AG09319 (cell line): ENCODE results near the gene TCIRG1.

ENCODE experiments used
- DNase-seq: peaks from one replicate; pipeline ENCODE4 v3.0.0-alpha.2; 2010; ENCODE audit warnings: low read depth; ENCODE audit errors: extremely low read depth
- CTCF ChIP-seq: IDR thresholded peaks from 2 replicates; pipeline ENCODE4 v1.5.1; 2011; ENCODE audit warnings: low read depth, mild to moderate bottlenecking, inconsistent platforms, low read length, moderate library complexity

TCIRG1 gene

GRCh38 chr11:68019486-68019885 is 19.3 kb upstream of the TCIRG1 start:
- no peak for TF ChIP-seq CTCF
- DNase-seq, result no peak

DNA sequence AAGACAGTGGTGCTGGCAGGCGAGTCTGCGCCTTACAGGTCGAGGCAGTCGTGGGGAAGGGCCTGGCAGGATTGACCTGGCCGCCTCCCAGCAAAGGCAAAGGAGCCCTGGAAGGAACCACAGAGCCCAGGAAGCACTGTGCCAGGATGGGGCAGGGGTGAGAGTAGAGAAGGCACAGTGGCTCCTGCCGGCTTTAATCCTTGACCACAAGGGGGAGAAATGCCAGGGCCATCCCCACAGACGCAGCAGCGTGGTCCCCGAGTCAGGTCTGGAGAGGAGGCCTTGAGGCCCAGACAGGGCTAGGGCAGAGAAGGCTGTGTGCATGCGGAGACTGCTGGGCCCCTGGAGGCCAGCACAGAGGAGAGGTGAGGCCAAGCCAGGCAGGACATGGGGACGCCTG is 18.2 kb upstream of the TCIRG1 start:
- DNase-seq, result no peak
- peak; percentile 22 for TF ChIP-seq CTCF

DNA sequence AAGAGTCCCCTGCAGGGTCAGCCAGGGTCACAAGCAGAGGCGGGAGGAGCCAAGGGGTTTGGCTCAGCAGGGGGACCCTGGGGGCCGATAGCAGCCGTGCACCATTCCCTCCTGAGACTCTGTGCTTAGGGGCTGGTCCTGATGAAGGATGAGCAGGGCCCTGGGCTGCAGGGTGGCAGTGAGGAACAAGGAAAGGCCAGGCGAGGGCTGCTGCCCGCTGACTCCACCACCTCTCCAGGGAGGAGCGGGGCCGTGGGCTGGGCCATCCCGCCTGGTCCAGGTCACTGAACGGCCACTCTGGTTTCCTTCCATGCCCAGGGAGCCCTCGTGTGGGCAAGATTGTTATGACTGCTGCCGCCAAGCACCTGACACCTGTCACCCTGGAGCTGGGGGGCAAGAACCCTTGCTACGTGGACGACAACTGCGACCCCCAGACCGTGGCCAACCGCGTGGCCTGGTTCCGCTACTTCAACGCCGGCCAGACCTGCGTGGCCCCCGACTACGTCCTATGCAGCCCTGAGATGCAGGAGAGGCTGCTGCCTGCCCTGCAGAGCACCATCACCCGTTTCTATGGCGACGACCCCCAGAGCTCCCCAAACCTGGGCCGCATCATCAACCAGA is 17.5 kb upstream of the TCIRG1 start:
- DNase-seq, result no peak
- TF ChIP-seq CTCF, result no peak; the same call in none of the 2 replicates

DNA sequence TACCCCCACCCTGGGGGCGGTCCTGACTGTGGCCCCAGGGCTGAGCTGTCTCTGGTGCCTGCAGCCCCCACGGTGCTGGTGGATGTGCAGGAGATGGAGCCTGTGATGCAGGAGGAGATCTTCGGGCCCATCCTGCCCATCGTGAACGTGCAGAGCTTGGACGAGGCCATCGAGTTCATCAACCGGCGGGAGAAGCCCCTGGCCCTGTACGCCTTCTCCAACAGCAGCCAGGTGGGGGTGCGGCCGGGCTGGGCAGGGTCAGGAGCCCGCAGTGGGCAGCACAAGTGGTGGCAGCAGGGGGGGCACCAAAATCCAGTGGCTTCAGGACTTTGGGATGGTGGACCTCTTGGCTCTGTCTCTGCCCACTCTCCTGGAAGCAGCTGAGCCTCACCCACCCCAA is 16.3 kb upstream of the TCIRG1 start:
- no peak for DNase-seq
- TF ChIP-seq CTCF, result no peak

- TF ChIP-seq CTCF, result no peak
- DNase-seq, result no peak
Measured at GRCh38 chr11:68024508-68024907, 14.3 kb upstream of the TCIRG1 start.

DNA sequence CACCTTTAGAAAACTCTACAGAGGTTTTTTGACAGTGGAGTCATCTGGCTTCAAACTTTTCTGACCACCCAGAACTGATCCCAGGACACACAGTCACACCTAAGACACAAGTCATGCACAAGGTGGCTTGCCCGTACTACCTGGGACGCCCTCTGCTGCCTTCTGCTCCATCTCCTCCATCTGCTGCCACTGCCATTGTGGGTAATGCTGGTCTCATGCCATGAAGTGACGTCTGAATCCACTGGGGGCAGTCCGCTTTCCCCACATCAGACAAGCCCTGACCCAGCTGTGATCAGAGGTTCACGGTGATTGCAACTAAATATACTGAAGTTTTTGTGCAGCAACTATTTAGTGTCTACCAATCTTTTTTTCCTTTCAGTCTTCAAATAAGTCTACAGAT is 13.8 kb upstream of the TCIRG1 start:
- no peak for DNase-seq
- TF ChIP-seq CTCF, result no peak

- no peak for TF ChIP-seq CTCF
- no peak for DNase-seq
Measured at GRCh38 chr11:68026391-68027105, 12.3 kb upstream of the TCIRG1 start.
